Body of pancreas (tissue), 4 donors: ENCODE results near the gene CHCHD10. TPM values are rescaled to one million over a fixed set of nuclear protein-coding genes. Genes with fewer than 3 reads are reported as not detected.
A peak's percentile ranks its signal among the peaks of the same experiment; 100 is the strongest.

Experiments used
- ATAC-seq: fragments of 150-250 bp; one replicate; pipeline ENCODE4 v1.9.1; 2016
- DNase-seq, 4 donors: peaks; one replicate each; pipeline ENCODE4 v3.0.0-alpha.2; 2019
- H3K27ac ChIP-seq, 4 donors: fragments of 200-600 bp; sonication (generic); 1 replicate in 3 of 4; 2 replicates in 1 of 4; pipeline versions ENCODE4 v1.5.1 to v1.6.1; 2016 to 2019; ENCODE audit warnings: mild to moderate bottlenecking in 1 of 4, mixed read lengths in 1 of 4, moderate library complexity in 1 of 4
- H3K27me3 ChIP-seq, 2 donors: fragments of 200-600 bp; sonication (generic); one replicate each; pipeline ENCODE4 v1.6.0; 2016; ENCODE audit warnings: mild to moderate bottlenecking in 1 of 2
- H3K36me3 ChIP-seq, 2 donors: fragments of 200-600 bp; sonication (generic); replicated peaks in 1 of 2; 2 replicates each; pipeline ENCODE4 v1.5.1; 2016; ENCODE audit warnings: low read depth in 2 of 2; ENCODE audit not compliant: insufficient read depth in 1 of 2
- H3K4me1 ChIP-seq: fragments of 200-600 bp; sonication (generic); one replicate; pipeline ENCODE4 v1.6.0; 2016
- H3K4me3 ChIP-seq, 2 donors: fragments of 200-600 bp; sonication (generic); 1 replicate in 1 of 2; 2 replicates in 1 of 2; pipeline ENCODE4 v1.5.1; 2016 to 2019
- H3K9me3 ChIP-seq, 3 donors: fragments of 200-600 bp; sonication (generic); 1 replicate in 2 of 3; 2 replicates in 1 of 3; pipeline ENCODE4 v1.5.1; 2016
- POLR2A ChIP-seq, 3 donors: fragments of 450-650 bp; IDR thresholded peaks; one replicate each; pipeline ENCODE4 v1.6.1; 2016; ENCODE audit warnings: antibody characterized with exemption in 3 of 3, mild to moderate bottlenecking in 2 of 3
- WGBS, 2 donors: methylation state at CpG; one replicate each; pipeline ENCODE4 v1.1.5; 2017; 5-methylcytosine and 5-hydroxymethylcytosine counted together
- intact Hi-C: fragments of 100-400 bp; cut with DNase I; formaldehyde crosslinking; loops from one replicate; pipeline ENCODE4 v1.15.1; 2023
- total RNA-seq, 2 donors: library from RNA; depleted of rRNA; stranded (reverse); fragments of >200 nt; gene quantifications; one replicate each; pipeline ENCODE4 v1.1.0, GENCODE V29; 2016
- TF ChIP-seq, protein P1 (sequence below), 7 experiments: fragments of 450-650 bp in 4 of 7; fragments of 200-600 bp in 3 of 7; sonication (generic) in 3 of 7; IDR thresholded peaks; one replicate each; pipeline ENCODE4 v1.5.1; 2016 to 2019; ENCODE audit warnings: antibody characterized with exemption in 7 of 7

CHCHD10 gene
- total RNA-seq, 2 donors from 2014 or later = 18.2 to 116 TPM

DNA sequence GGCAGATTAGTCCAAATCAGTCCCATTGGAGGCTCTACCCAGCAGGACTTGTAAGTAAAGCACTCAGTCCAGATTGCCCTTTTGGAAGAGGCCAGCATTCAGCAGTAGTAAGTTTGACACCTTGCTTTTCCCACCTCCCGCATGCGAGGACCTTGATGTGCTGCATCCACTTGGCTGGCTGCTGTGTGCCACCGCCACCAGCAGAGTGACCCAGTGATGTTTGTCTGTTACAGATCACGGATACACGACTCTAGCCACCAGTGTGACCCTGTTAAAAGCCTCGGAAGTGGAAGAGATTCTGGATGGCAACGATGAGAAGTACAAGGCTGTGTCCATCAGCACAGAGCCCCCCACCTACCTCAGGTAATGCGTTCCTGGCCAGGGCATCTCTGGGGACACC lies 25.6 kb upstream of the CHCHD10 start:
- Histone ChIP-seq H3K4me1 (peaks cover 18% of the 10 kb centered on the region), H3K4me3 (no peak overlapping the region), H3K9me3 (no peaks in the 10 kb centered on the region), H3K27ac (no peak overlapping the region), H3K36me3 (peaks cover 0 to 23% of the 10 kb centered on the region in 2 donors), H3K27me3 (no peaks in the 10 kb centered on the region)
- TF ChIP-seq, protein P1, sequence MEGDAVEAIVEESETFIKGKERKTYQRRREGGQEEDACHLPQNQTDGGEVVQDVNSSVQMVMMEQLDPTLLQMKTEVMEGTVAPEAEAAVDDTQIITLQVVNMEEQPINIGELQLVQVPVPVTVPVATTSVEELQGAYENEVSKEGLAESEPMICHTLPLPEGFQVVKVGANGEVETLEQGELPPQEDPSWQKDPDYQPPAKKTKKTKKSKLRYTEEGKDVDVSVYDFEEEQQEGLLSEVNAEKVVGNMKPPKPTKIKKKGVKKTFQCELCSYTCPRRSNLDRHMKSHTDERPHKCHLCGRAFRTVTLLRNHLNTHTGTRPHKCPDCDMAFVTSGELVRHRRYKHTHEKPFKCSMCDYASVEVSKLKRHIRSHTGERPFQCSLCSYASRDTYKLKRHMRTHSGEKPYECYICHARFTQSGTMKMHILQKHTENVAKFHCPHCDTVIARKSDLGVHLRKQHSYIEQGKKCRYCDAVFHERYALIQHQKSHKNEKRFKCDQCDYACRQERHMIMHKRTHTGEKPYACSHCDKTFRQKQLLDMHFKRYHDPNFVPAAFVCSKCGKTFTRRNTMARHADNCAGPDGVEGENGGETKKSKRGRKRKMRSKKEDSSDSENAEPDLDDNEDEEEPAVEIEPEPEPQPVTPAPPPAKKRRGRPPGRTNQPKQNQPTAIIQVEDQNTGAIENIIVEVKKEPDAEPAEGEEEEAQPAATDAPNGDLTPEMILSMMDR (IDR thresholded peaks at IDR 0.05) = no peak
- no peak for TF ChIP-seq POLR2A (IDR thresholded peaks at IDR 0.05)
- intact Hi-C loops = no loop called here
- no peak for DNase-seq
- WGBS, 2 donors = 76 to 89% methylated on average over 3 to 8 of the region's 8 CpGs
- no peak for ATAC-seq

DNA sequence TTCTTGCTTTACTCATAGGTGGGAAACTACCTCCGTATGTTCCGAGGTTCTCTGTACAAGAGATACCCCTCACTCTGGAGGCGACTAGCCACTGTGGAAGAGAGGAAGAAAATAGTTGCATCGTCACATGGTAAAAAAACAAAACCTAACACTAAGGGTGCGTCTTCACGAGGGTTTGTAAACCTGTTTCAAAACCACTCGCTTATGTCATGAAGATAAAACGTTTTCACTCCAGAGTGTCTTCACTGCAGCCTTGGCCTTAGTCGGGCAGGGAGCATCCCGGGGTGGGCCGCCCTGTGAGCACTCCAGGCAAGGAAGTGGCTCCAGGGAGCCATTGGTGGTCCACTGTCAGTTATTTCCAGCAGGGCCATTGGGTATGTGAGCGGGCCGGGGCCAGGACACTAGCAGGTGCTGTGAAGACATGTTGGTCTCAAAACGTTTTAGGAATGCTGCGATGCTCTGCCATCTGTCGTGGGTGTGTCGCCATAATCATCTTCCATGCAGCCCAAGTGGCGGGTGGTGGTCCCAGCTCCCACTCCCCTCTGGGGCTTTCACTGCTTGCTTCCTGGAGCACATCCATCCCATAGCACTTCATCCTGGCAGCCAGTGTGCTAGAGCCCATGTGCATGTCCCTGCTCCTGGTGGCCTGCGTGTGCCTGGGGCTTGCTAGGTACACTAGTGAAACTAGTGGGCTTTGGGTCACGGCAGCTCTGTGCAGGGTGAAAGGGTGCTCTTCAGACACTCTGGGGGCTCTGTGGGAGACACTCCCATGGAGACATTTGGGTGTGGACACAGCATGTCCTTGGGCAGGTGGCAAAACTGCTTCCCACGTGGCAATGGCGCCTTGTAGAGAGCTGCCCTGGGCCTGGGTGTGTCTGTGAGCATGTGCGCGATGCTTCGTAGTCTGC lies 24.2 kb upstream of the CHCHD10 start:
- Histone ChIP-seq H3K36me3 (peaks cover 0 to 23% of the 10 kb centered on the region in 2 donors), H3K4me3 (no peak overlapping the region), H3K27ac (no peak overlapping the region), H3K9me3 (no peaks in the 10 kb centered on the region), H3K4me1 (peaks cover 26% of the 10 kb centered on the region), H3K27me3 (no peaks in the 10 kb centered on the region)
- DNase-seq (no peak), ATAC-seq (no peak)
- no peak for TF ChIP-seq POLR2A (IDR thresholded peaks at IDR 0.05)
- TF ChIP-seq, protein P1 (IDR thresholded peaks at IDR 0.05) = no peak
- intact Hi-C loops = no loop called here
- WGBS, 2 donors = 82 to 83% methylated on average over 13 to 25 of the region's 25 CpGs

DNA sequence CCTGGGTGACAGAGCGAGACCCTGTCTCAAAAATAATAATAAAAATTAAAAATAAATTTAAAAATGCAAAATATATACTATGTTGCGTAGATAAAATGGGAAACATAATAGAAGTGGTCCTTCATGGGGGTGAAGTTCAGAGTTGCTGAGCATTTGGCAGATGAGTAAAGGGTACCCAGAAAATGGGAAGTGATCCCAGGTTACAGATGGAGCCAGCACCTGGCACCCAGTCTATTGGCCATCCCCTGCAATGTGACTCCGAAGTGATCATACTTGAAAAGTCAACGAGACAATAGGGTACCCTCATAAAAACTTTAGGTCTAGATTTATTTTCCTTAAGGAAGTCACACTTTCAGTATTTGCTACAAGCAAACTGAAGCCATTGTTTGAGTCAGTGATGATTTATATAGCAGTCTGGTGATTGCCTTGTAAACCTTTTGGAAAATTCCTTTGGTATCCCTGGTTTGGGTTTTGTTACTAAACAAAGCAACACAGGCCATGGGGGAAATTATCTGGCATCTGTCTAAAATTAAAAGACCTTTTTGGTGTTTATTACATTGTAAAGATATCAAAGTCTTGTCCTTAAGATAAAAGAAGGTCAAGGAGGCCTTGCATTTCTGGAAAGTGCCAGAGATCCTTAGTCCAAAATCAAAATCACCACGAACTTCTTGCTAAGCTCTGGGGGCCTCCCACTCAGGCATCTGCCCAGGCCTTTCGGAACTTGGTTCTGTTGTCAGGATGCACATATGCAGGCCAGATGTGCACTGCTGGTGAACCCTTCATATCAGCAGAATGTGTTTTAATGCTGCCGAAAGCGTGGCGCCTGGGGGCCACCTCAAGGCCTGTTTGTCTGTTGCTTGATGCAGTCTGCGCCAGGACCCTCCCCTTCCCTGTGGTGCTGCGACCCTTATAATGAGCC lies 23.3 kb upstream of the CHCHD10 start:
- no peak for TF ChIP-seq POLR2A (IDR thresholded peaks at IDR 0.05)
- TF ChIP-seq, protein P1 (IDR thresholded peaks at IDR 0.05) = no peak
- no peak for ATAC-seq
- H3K36me3 ChIP-seq = peaks cover 0 to 18% of the 10 kb centered on the region in 2 donors
- DNase-seq = no peak
- H3K4me3 ChIP-seq = no peak overlapping the region
- H3K27me3 ChIP-seq = no peaks in the 10 kb centered on the region
- intact Hi-C loops = no loop called here
- peaks cover 32% of the 10 kb centered on the region for H3K4me1 ChIP-seq
- no peak overlapping the region for H3K27ac ChIP-seq
- WGBS, 2 donors = 77 to 78% methylated on average over 9 to 11 of the region's 11 CpGs
- H3K9me3 ChIP-seq = no peaks in the 10 kb centered on the region

DNA sequence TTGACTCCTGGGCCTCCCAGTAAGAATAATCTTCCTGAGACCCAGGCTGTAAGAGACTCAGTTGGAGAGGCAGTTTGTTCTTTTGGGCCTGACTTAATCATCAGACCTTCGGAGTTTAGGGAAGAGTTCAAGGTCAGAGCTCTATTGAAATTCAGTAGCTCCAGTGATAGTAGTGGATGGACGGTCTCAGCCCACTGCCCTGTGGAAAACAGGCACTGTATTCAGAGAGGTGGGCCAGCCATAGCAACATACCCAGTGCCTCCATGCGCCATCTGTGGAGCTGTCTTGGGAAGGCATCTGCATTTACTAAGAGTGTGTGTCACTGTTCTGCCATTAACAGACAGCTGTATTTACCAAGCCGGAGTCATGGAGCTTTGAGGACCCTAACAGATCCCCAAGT lies 21.9 kb upstream of the CHCHD10 start:
- ATAC-seq (no peak), DNase-seq (no peak)
- Histone ChIP-seq H3K4me1 (peaks cover 34% of the 10 kb centered on the region), H3K27me3 (no peaks in the 10 kb centered on the region), H3K4me3 (no peak overlapping the region), H3K9me3 (no peaks in the 10 kb centered on the region), H3K36me3 (peaks cover 0 to 10% of the 10 kb centered on the region in 2 donors), H3K27ac (peak overlapping the region in 1 of 4 donors; percentile 6)
- intact Hi-C loops = no loop called here
- 51 to 63% methylated on average over 4 of the region's 4 CpGs for WGBS, 2 donors
- TF ChIP-seq, protein P1 (IDR thresholded peaks at IDR 0.05) = peak in 1 of 7 experiments; percentile 3
- no peak for TF ChIP-seq POLR2A (IDR thresholded peaks at IDR 0.05)
